ENCODE results near the gene DUSP7. TPM values are rescaled to one million over a fixed set of nuclear protein-coding genes. Genes with fewer than 3 reads are reported as not detected.

The DUSP7 gene
- total and polyA plus RNA-seq, 2 experiments from 2014 or later = 6.4 to 13.1 TPM

- Histone ChIP-seq H3K36me3 (replicated peaks; ENCODE audit: insufficient read depth, low read depth) (no peaks in the 10 kb centered on the region), H2AFZ (no peak overlapping the region), H3K4me3 (no peak overlapping the region), H3K4me2 (no peak overlapping the region), H3K4me1 (ENCODE audit: insufficient read depth) (peaks cover 18% of the 10 kb centered on the region), H3K9me3 (ENCODE audit: low read depth) (no peaks in the 10 kb centered on the region), H3K27me3 (no peaks in the 10 kb centered on the region), H3K79me2 (peaks cover 12% of the 10 kb centered on the region), H3K27ac (no peak overlapping the region), H3K9me2 (replicated peaks; ENCODE audit: insufficient read depth) (no peaks in the 10 kb centered on the region), H4K20me1 (ENCODE audit: insufficient read depth, poor library complexity, severe bottlenecking) (peaks cover under 1% of the 10 kb centered on the region)
- 93% methylated on average over 7 of the region's 7 CpGs for WGBS (ENCODE audit: low lambda C conversion rate, missing lambda C conversion rate)
- DNase-seq (ENCODE audit: low spot score) = no peak
- TF ChIP-seq CTCF (IDR thresholded peaks at IDR 0.05; ENCODE audit: poor library complexity) = no peak
- no peak for TF ChIP-seq EZH2 (IDR thresholded peaks at IDR 0.05; ENCODE audit: borderline replicate concordance)
- no peak for TF ChIP-seq EZH2phosphoT487 (IDR thresholded peaks at IDR 0.05; ENCODE audit: low read depth, severe bottlenecking, unreplicated experiment)
Observed at GRCh38 chr3:52059781-52060180, 3.4 kb upstream of the DUSP7 start.

- TF ChIP-seq EZH2phosphoT487 (IDR thresholded peaks at IDR 0.05; ENCODE audit: low read depth, severe bottlenecking, unreplicated experiment) = no peak
- TF ChIP-seq EZH2 (IDR thresholded peaks at IDR 0.05; ENCODE audit: borderline replicate concordance) = no peak
- TF ChIP-seq CTCF (IDR thresholded peaks at IDR 0.05; ENCODE audit: poor library complexity) = no peak
- peak overlapping the region; percentile 75 for H3K4me2 ChIP-seq
- WGBS (ENCODE audit: low lambda C conversion rate, missing lambda C conversion rate) = 62% methylated on average over 14 of the region's 14 CpGs
- peaks cover 30% of the 10 kb centered on the region for H3K79me2 ChIP-seq
- H3K4me1 ChIP-seq (ENCODE audit: insufficient read depth) = peaks cover 16% of the 10 kb centered on the region
- no peaks in the 10 kb centered on the region for H3K9me2 ChIP-seq (replicated peaks; ENCODE audit: insufficient read depth)
- H2AFZ ChIP-seq = peak overlapping the region; percentile 28
- peak overlapping the region; percentile 77 for H3K27ac ChIP-seq
- no peak overlapping the region for H3K4me3 ChIP-seq
- DNase-seq (ENCODE audit: low spot score) = no peak
- no peaks in the 10 kb centered on the region for H3K36me3 ChIP-seq (replicated peaks; ENCODE audit: insufficient read depth, low read depth)
- no peaks in the 10 kb centered on the region for H3K9me3 ChIP-seq (ENCODE audit: low read depth)
- peaks cover 16% of the 10 kb centered on the region for H4K20me1 ChIP-seq (ENCODE audit: insufficient read depth, poor library complexity, severe bottlenecking)
- no peaks in the 10 kb centered on the region for H3K27me3 ChIP-seq
Observed at GRCh38 chr3:52057812-52058495, 1.6 kb upstream of the DUSP7 start.

- Histone ChIP-seq H3K4me2 (peak overlapping the region; percentile 82), H3K9me2 (replicated peaks; ENCODE audit: insufficient read depth) (no peaks in the 10 kb centered on the region), H2AFZ (peak overlapping the region; percentile 30), H3K27ac (peak overlapping the region; percentile 87), H3K36me3 (replicated peaks; ENCODE audit: insufficient read depth, low read depth) (no peaks in the 10 kb centered on the region), H3K27me3 (no peaks in the 10 kb centered on the region), H4K20me1 (ENCODE audit: insufficient read depth, poor library complexity, severe bottlenecking) (peaks cover 22% of the 10 kb centered on the region), H3K4me3 (peak overlapping the region; percentile 18), H3K9me3 (ENCODE audit: low read depth) (no peaks in the 10 kb centered on the region), H3K79me2 (peaks cover 35% of the 10 kb centered on the region), H3K4me1 (ENCODE audit: insufficient read depth) (peaks cover 19% of the 10 kb centered on the region)
- DNase-seq (ENCODE audit: low spot score) = peak; percentile 99
- TF ChIP-seq EZH2phosphoT487 (IDR thresholded peaks at IDR 0.05; ENCODE audit: low read depth, severe bottlenecking, unreplicated experiment) (no peak), EZH2 (IDR thresholded peaks at IDR 0.05; ENCODE audit: borderline replicate concordance) (no peak), CTCF (IDR thresholded peaks at IDR 0.05; ENCODE audit: poor library complexity) (no peak)
- WGBS (ENCODE audit: low lambda C conversion rate, missing lambda C conversion rate) = 2% methylated on average over 40 of the region's 55 CpGs
Observed at GRCh38 chr3:52056968-52057811, 819 bp upstream of the DUSP7 start.

All from hepatocyte (in vitro differentiated cells).